GM21528 (cell line): ENCODE data around the gene CEBPB.
"Not testable (repeated sequence)": the region's sequence is repeated elsewhere in the genome, so short reads cannot be mapped to it uniquely, and the experiment has no call there.

Experiments used
- ATAC-seq: cut with Tn5 transposase; IDR thresholded peaks from one replicate; pipeline ENCODE4 v1.9.1; 2021; ENCODE audit warnings: mild to moderate bottlenecking, moderate library complexity; ENCODE audit not compliant: unreplicated experiment, low FRiP score

Gene CEBPB

GRCh38 chr20:50191544-50192363 is 1.1 kb downstream of the CEBPB start:
- ATAC-seq, result peak; percentile 19

DNA sequence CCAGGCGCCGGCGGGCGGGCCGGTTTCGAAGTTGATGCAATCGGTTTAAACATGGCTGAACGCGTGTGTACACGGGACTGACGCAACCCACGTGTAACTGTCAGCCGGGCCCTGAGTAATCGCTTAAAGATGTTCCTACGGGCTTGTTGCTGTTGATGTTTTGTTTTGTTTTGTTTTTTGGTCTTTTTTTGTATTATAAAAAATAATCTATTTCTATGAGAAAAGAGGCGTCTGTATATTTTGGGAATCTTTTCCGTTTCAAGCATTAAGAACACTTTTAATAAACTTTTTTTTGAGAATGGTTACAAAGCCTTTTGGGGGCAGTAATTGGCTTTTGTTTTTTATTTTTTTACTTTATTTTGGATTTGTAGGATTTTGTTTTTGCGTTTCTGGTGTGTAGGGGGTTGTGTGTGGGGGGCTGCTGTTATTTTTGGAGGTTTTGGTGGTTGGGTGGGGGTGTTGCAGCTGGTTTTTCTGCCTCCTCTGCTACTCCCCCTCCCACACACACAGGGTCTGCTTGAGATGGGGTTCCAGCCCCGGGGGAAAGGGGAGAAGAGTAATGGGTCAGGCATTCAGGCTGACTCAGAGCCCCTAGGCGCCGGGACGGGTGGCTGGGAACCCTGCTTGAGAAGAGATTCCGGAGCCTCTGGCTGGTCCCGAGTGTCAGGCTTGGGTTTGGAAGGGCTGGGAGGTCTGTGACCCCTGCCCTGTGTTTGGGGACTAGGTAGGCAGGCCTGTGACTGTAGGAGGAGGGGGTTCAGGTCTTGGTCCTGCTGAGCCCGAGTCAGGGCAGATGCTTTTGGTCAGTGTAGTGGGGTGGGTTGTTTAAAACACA is 2.0 kb downstream of the CEBPB start:
- no peak for ATAC-seq

DNA sequence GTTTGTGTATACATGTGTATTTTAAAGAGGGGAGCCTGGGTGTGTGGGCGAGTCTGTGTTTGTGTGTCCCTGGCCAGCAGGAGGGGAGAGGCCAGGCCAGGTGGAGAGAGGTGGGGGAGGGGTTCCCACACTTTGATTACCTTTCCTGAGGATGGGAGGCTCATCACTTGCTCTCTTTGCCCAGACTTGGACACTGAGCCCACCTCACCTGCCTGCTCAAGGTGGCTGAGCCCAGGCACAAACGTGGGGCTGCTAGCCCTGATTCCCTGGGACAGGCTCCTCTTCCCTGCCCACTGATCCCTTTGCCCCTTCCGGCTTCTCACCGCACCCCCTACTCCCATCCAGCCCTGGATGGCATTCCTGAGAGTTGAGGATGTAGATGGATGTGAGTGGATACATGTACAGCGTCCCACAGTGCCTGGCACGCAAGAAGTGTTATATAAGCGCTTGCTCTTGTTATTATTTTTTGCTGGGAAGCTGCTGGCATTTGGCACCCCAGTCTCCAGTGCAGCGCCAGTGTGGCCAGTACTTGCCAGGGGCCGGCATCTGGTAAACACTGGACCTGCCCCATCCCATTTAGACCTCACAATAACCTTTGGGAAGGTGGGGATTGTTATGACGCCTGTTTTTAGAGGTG is 2.7 kb downstream of the CEBPB start:
- no peak for ATAC-seq

DNA sequence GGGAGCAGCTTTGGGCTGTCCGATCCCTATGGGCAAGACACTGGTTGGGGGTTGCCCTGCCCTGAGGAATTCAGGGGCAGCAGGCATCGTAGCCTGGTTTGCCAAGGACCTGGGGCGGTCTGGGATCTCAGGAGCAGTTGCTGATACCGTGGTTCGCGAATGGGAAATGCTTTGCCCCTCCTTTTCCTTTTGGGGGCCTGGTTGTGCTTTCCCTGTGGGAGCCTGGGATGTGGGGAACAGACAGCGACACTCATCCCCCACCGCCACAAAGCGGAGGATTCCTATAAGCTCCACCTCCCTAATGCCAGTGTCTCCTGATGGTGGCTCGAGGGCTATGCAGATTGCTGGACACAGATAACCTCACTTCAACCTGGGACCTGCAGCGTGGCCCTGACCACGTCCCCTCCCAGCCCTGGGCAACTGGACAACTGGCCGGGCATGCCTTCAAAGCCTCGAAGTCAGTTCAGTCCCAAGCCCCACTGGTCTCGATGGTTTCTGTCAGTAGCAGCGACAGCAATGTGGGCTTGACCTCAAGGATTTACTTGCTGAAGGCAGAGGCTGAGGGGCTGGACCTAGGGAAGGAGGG is 3.3 kb downstream of the CEBPB start:
- no peak for ATAC-seq

- no peak for ATAC-seq
Measured at GRCh38 chr20:50194422-50194830, 3.8 kb downstream of the CEBPB start.

DNA sequence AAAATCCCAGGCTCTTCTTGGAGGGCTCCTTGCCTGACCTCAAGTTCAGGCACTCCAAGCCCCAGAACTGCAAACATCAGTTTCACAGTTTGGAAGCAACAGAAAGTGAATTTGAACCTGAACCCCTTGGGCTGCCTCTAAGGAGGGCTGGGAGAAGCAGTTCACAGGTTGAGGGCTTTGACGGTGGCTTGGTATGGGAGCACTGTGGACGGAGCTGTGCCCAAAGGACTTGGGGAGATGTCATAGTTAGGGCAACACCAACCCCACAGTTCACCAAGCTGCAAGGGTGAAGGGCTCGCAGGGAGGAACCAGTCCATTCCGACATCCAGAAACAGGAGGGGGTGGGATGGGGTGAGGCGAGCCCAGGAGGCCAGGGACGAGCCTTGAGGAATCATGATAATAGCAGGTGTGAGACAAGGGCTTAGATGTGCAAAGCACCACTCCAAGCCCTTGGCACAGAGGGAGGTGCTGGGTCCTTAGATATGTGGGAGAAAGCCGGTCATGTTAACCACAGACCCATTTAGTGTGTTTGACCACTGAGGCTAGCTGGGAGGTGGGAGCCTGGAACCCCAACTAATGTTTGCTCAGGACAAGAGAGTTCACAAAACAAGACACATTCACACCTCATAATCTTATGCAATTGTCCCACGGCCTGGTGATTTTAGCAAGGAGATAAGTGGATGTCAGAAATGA is 4.3 kb downstream of the CEBPB start:
- ATAC-seq, result no peak

GRCh38 chr20:50195524-50196120 is 5.0 kb downstream of the CEBPB start:
- ATAC-seq, result no peak

- ATAC-seq, result no peak
Measured at GRCh38 chr20:50196248-50196647, 5.6 kb downstream of the CEBPB start.

DNA sequence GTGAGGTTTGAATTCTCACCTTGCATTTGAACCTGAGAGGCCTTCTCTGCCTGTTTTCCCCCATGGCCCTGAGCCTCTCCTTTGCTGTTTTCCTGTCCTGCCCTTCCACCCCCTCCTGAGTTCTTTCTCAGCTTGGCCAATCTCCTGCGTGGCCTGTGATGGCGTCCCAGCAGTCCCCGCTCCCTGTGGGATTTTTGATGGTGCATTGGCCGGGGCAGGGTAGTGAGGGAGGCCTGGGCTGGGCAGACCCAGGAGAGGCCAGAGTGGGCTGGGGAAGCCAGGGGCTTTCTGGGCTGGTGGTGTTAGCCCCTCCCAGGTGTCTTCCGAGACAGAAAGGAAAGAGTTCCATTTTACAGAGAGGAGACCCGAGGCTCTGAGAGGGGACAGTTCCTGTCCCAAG is 6.3 kb downstream of the CEBPB start:
- ATAC-seq, result no peak

DNA sequence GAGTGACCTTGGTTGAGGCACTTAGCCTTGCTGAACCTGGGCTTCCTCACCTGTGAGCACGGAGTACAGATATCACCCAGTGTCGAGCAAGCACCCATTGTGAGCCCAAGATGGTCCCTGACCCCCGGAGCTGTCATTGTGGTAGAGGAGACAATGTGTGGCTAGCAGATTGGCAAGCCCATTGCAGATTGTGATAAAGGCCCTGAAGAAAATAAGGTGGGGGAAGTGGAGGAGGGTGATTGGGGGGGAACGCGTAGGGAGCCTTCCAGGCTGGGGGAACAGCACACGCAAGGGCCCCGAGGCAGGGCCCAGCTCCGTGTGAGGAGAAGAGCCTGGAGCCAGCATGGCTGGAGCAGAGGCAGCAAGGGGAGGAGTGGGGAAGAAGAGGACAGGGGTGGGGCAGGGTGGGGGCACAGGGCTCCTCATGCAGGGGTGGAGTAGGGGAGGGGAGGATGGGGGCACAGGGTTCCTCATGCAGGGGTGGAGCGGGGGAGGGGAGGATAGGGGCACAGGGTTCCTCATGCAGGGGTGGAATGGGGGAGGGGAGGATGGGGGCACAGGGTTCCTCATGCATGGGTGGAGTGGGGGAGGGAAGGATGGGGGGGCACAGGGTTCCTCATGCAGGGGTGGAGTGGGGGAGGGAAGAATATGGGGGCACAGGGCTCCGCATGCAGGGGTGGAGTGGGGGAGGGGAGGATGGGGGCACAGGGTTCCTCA is 7.0 kb downstream of the CEBPB start:
- no peak for ATAC-seq

DNA sequence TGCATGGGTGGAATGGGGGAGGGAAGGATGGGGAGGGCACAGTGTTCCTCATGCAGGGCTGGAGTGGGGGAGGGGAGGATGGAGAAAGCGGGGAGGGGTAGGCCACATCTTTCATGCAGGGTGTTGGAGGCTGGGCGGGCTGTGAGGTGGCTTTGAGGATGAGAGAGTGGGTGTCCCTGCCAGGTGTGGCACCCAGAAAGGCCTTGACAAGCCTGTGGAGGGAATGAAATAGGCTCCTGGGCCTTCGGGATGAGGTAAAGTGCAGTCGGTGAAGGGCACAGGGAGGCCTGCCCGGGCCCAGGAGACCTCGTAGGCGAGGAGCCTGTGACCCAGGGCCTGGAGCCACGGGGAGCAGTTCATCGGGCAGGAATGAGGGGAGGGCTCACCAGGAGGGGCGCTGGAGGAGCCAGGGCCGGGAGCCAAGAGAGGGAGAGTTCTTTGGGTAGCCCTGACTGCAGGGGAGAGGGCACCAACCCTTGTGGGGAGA is 7.6 kb downstream of the CEBPB start:
- no peak for ATAC-seq

- no peak for ATAC-seq
Measured at GRCh38 chr20:50198716-50199115, 8.1 kb downstream of the CEBPB start.

DNA sequence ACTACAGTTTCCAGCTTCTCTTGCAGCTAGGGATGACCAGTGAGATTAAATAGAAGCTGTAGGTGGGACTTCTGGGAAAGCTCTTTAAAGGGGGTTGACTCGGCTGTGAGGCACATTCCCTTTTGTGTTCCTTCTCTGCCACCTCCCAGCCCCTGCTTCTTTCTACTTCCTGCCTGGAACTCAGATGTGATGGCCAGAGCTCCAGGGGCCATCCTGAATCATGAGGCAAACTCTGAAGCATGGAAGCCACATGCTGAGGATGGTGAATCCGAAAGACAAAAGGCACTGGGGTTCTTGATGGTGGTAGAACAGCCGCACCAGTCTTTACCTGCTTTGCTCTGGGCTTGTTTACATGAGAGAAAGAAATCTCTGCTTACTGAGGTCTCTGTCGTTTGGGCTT is 9.1 kb downstream of the CEBPB start:
- ATAC-seq, result no peak

DNA sequence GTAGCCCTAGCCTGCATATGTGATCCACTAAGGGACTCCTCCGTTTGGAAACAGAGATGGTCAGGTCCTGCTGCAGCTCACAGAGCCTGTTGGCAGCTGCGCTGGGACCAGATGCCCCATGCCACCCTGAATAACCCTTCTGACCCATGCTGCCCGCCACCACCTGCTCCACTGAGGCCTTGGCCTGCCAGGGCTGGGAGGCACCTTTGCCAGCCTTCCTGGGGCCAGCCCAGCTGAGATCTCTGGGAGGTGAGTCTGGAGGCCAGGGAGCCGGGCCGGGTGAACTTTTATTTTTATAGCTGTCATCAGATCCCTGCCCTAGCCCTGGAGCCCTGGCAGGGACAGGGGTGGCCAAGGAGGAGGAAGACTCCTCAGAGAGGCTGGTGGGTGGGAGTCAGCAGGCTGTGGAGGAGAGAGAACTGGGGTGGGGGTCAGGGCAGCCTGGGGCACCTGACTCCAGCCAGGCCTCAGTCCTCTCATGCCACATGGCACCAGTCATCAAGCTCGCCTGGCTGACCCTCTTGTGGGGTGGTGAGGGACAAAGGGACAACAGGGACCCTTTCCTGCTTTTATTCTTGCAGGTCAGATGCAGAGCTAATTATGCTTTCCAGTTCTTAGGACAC is 10.0 kb downstream of the CEBPB start:
- no peak for ATAC-seq

DNA sequence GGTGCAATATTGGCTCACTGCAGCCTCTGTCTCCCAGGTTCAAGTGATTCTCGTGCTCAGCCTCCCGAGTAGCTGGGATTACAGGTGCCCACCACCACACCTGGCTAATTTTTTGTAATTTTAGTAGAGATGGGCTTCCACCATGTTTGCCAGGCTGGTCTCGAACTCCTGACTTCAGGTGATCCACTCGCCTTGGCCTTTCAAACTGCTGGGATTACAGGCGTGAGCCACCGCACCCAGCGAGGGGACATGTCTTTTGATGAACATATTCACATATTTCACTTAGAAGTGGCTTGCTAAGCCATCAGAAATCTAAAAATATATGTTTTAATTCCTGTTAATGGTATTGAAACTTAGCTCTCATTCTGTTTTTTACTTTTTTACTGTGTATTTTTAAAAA is 11.1 kb downstream of the CEBPB start:
- not testable (repeated sequence) for ATAC-seq

- ATAC-seq, result no peak
Measured at GRCh38 chr20:50202677-50203076, 12.0 kb downstream of the CEBPB start.

DNA sequence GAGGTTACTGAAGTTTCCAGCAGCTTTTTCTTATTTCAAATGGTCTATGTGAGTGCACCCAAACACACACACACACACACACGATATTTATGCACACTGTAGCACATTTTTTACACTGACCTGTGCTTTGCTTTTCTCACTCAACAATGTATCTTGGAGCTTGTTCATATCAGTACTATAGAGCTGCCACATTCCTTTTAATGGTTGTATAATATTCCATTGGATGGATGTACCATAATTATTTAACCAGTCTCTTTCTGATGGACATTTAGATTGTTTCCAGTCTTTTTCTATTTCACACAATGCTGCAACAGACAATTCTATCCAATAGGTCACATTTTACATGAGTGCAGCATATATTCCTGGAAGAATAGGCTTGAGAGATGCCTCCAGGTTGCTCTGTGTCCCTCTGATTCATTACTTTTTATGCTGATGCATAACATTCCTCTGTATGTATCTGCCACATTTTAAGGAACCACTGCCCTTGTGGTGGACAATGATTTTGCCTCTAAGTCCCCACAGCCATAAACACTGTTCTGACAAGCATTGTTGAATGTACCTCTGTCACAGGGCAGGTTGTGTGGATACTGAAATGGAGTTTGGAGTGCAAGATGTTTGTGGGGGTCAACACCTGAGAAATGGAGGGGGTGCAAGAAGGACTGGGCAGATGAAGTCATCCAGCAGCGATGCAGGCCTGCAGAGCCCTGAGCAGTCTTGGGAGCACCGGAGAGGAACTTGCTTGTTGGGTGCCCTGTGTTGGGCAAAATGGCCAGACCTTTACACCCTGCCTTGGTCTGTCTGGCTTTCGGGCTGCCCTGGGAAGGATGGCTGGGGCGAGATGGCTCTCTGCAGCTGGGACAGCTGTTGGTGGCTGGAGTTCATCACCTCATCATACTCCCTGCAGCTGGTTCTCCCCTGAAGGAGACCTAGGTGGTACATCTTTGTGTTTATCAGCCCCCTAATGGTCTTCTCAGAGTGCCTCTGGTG is 13.6 kb downstream of the CEBPB start:
- ATAC-seq, result no peak

GRCh38 chr20:50207026-50207425 is 16.4 kb downstream of the CEBPB start:
- no peak for ATAC-seq
